Measurements from ENCODE around the gene RAD23B. TPM values are rescaled to one million over a fixed set of nuclear protein-coding genes. Genes with fewer than 3 reads are reported as not detected.

The RAD23B gene
- total and polyA plus RNA-seq, 2 of the 13 experiments (the other 11 are each of a cell fraction or from before 2014, with no cell fraction given), result 133 to 156 TPM

DNA sequence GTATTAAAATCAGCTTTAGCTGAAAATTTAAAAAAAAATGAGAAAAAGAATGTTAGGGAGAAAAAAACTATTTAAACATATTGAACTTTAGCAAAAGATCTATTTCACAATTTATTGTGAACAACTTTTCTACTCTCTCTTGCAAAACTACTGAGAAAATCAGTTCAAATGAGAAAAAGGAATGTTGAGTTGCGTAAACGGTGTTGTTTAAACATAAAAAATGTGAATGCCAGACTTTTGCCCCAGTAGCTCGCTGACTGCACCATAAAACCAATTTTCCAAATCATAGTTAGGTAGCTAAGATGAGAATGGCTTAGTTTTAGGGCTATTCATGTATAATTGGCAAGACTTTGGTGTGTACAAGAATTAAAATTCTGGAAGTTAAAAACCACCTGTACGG lies 13.4 kb upstream of the RAD23B start (continued):
- TF ChIP-seq ASH2L (IDR thresholded peaks at IDR 0.05; ENCODE audit: insufficient read length, low read depth, low read length) (peak; percentile 33), ZNF777 (CRISPR knock-in tag; IDR thresholded peaks at IDR 0.05) (no peak), ZNF296 (CRISPR knock-in tag; conservative IDR thresholded peaks at IDR 0.05) (no peak), ZNF737 (CRISPR knock-in tag; IDR thresholded peaks at IDR 0.05; ENCODE audit: borderline replicate concordance) (no peak), HCFC1 (IDR thresholded peaks at IDR 0.05; ENCODE audit: low read depth, low read length) (no peak), SMC3 (IDR thresholded peaks at IDR 0.05; ENCODE audit: low read length) (0 out of 2 replicates have a peak, but pooled peaks have one; percentile 8), ZNF235 (CRISPR knock-in tag; IDR thresholded peaks at IDR 0.05; ENCODE audit: borderline replicate concordance) (no peak), SP1 (IDR thresholded peaks at IDR 0.05) (no peak), SP1 (CRISPR knock-in tag; IDR thresholded peaks at IDR 0.05) (no peak), ZNF839 (CRISPR knock-in tag; IDR thresholded peaks at IDR 0.05; ENCODE audit: borderline replicate concordance) (no peak), HMG20A (CRISPR knock-in tag; IDR thresholded peaks at IDR 0.05; ENCODE audit: borderline replicate concordance) (peak; percentile 87), KDM6A (CRISPR knock-in tag; IDR thresholded peaks at IDR 0.05; ENCODE audit: low read depth) (peak; percentile 40; the same call in 1 of the 2 replicates), ZNF772 (CRISPR knock-in tag; IDR thresholded peaks at IDR 0.05) (no peak), ZMAT3 (CRISPR knock-in tag; conservative IDR thresholded peaks at IDR 0.05) (0 out of 2 replicates have a peak, but pooled peaks have one; percentile 37)
- TF ChIP-seq, protein P1, sequence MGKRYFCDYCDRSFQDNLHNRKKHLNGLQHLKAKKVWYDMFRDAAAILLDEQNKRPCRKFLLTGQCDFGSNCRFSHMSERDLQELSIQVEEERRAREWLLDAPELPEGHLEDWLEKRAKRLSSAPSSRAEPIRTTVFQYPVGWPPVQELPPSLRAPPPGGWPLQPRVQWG (CRISPR knock-in tag; IDR thresholded peaks at IDR 0.05; ENCODE audit: borderline replicate concordance, low read depth), result no peak
- TF ChIP-seq, protein P2, sequence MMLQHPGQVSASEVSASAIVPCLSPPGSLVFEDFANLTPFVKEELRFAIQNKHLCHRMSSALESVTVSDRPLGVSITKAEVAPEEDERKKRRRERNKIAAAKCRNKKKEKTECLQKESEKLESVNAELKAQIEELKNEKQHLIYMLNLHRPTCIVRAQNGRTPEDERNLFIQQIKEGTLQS (CRISPR knock-in tag; IDR thresholded peaks at IDR 0.05), result no peak
- TF ChIP-seq, protein P3, sequence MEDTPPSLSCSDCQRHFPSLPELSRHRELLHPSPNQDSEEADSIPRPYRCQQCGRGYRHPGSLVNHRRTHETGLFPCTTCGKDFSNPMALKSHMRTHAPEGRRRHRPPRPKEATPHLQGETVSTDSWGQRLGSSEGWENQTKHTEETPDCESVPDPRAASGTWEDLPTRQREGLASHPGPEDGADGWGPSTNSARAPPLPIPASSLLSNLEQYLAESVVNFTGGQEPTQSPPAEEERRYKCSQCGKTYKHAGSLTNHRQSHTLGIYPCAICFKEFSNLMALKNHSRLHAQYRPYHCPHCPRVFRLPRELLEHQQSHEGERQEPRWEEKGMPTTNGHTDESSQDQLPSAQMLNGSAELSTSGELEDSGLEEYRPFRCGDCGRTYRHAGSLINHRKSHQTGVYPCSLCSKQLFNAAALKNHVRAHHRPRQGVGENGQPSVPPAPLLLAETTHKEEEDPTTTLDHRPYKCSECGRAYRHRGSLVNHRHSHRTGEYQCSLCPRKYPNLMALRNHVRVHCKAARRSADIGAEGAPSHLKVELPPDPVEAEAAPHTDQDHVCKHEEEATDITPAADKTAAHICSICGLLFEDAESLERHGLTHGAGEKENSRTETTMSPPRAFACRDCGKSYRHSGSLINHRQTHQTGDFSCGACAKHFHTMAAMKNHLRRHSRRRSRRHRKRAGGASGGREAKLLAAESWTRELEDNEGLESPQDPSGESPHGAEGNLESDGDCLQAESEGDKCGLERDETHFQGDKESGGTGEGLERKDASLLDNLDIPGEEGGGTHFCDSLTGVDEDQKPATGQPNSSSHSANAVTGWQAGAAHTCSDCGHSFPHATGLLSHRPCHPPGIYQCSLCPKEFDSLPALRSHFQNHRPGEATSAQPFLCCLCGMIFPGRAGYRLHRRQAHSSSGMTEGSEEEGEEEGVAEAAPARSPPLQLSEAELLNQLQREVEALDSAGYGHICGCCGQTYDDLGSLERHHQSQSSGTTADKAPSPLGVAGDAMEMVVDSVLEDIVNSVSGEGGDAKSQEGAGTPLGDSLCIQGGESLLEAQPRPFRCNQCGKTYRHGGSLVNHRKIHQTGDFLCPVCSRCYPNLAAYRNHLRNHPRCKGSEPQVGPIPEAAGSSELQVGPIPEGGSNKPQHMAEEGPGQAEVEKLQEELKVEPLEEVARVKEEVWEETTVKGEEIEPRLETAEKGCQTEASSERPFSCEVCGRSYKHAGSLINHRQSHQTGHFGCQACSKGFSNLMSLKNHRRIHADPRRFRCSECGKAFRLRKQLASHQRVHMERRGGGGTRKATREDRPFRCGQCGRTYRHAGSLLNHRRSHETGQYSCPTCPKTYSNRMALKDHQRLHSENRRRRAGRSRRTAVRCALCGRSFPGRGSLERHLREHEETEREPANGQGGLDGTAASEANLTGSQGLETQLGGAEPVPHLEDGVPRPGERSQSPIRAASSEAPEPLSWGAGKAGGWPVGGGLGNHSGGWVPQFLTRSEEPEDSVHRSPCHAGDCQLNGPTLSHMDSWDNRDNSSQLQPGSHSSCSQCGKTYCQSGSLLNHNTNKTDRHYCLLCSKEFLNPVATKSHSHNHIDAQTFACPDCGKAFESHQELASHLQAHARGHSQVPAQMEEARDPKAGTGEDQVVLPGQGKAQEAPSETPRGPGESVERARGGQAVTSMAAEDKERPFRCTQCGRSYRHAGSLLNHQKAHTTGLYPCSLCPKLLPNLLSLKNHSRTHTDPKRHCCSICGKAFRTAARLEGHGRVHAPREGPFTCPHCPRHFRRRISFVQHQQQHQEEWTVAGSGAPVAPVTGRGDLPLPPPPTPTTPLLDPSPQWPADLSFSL (CRISPR knock-in tag; IDR thresholded peaks at IDR 0.05), result no peak
- TF ChIP-seq, protein P4, sequence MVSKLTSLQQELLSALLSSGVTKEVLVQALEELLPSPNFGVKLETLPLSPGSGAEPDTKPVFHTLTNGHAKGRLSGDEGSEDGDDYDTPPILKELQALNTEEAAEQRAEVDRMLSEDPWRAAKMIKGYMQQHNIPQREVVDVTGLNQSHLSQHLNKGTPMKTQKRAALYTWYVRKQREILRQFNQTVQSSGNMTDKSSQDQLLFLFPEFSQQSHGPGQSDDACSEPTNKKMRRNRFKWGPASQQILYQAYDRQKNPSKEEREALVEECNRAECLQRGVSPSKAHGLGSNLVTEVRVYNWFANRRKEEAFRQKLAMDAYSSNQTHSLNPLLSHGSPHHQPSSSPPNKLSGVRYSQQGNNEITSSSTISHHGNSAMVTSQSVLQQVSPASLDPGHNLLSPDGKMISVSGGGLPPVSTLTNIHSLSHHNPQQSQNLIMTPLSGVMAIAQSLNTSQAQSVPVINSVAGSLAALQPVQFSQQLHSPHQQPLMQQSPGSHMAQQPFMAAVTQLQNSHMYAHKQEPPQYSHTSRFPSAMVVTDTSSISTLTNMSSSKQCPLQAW (CRISPR knock-in tag; IDR thresholded peaks at IDR 0.05), result no peak
- TF ChIP-seq, protein P5, sequence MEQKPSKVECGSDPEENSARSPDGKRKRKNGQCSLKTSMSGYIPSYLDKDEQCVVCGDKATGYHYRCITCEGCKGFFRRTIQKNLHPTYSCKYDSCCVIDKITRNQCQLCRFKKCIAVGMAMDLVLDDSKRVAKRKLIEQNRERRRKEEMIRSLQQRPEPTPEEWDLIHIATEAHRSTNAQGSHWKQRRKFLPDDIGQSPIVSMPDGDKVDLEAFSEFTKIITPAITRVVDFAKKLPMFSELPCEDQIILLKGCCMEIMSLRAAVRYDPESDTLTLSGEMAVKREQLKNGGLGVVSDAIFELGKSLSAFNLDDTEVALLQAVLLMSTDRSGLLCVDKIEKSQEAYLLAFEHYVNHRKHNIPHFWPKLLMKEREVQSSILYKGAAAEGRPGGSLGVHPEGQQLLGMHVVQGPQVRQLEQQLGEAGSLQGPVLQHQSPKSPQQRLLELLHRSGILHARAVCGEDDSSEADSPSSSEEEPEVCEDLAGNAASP (CRISPR knock-in tag; IDR thresholded peaks at IDR 0.05; ENCODE audit: borderline replicate concordance), result no peak

All from HepG2 (cell line).